Measurements from ENCODE around the gene FAM89B. TPM values are rescaled to one million over a fixed set of nuclear protein-coding genes. Genes with fewer than 3 reads are reported as not detected.

Gene FAM89B
- polyA plus RNA-seq, 3 donors: 51.3 to 139 (median 70.8) TPM

DNA sequence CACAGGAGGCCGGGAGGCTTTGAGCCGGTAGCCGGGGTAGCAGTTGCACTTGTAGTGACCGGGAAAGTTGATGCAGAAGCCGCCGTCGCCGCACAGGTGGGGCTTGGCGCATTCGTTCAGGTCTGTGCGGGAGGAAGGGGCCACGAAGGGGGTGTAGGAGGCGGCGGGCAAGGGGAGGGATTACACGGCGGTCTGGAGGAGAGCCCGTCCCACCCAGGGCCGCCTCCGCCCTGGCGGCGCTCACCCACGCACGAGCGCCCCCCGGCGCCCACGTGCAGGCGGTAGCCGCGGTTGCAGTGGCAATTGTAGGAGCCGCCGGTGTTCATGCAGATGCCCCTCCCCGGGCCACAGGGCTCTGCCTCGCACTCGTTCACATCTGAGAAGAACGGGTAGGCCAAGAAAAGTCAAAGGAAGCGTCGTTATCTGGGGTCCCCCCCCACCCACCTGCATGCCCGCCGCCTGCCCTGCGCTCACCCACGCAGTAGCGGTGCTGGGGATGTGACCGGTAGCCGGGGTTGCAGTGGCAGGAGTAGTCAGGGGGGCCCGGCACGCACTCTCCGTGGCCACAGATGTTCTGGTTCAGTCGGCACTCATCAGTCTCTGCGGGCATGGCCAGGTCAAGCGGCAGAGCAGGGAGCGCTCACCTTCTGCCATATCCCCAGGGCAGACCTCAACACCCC lies 24.8 kb upstream of the FAM89B start:
- intact Hi-C loops (cut with micrococcal nuclease): loop anchor here in 1 of 2 donors (10.0 kb wide), 1 partner anchor 67 kb away; the partner anchor contains the start of genes MAP3K11 and PCNX3
- Histone ChIP-seq H4K20me1 (ENCODE audit: insufficient read depth, low read length) (no peaks in the 10 kb centered on the region), H3K4me3 (replicated peaks in 1 of 3; ENCODE audit: low read depth in 2 of 3, low read length in 3 of 3) (no peak overlapping the region), H3K79me2 (ENCODE audit: insufficient read depth, low read length) (no peaks in the 10 kb centered on the region), H3K27me3 (ENCODE audit: control insufficient read depth in 2 of 2, insufficient read depth in 2 of 2, low read length in 2 of 2) (no peaks in the 10 kb centered on the region), H3K27ac (ENCODE audit: low read depth in 1 of 2, low read length in 2 of 2) (no peak overlapping the region), H2AFZ (ENCODE audit: insufficient read depth, low read depth, low read length, poor library complexity, severe bottlenecking) (no peak overlapping the region), H3K4me2 (replicated peaks; ENCODE audit: extremely low read depth, low read length, poor library complexity, severe bottlenecking) (peak overlapping the region; percentile 91), H3K9ac (ENCODE audit: insufficient read depth, low read length, poor library complexity, severe bottlenecking) (no peak overlapping the region), H3K36me3 (replicated peaks in 1 of 2; ENCODE audit: control insufficient read depth in 1 of 2, insufficient read depth in 2 of 2, low read length in 2 of 2) (no peaks in the 10 kb centered on the region), H3K4me1 (ENCODE audit: control insufficient read depth in 1 of 2, insufficient read depth in 2 of 2, low read length in 2 of 2) (peaks cover 13 to 23% of the 10 kb centered on the region in 2 donors), H3K9me3 (replicated peaks in 1 of 2; ENCODE audit: control insufficient read depth in 1 of 2, insufficient read depth in 1 of 2, low read length in 2 of 2) (no peaks in the 10 kb centered on the region)
- Mint-ChIP-seq H3K4me1 (peaks cover 34% of the 10 kb centered on the region), H3K9me3 (peaks cover 0 to 2% (median 0%) of the 10 kb centered on the region in 7 donors), H3K36me3 (no peaks in the 10 kb centered on the region), H3K27me3 (ENCODE audit: low read depth in 3 of 3) (peaks cover 17 to 18% (median 18%) of the 10 kb centered on the region in 3 donors), H3K4me3 (no peak overlapping the region), H3K27ac (no peak overlapping the region)
- no peak for DNase-seq
- WGBS (ENCODE audit: insufficient coverage): 84% methylated on average over 46 of the region's 52 CpGs
- TF ChIP-seq, protein P1, sequence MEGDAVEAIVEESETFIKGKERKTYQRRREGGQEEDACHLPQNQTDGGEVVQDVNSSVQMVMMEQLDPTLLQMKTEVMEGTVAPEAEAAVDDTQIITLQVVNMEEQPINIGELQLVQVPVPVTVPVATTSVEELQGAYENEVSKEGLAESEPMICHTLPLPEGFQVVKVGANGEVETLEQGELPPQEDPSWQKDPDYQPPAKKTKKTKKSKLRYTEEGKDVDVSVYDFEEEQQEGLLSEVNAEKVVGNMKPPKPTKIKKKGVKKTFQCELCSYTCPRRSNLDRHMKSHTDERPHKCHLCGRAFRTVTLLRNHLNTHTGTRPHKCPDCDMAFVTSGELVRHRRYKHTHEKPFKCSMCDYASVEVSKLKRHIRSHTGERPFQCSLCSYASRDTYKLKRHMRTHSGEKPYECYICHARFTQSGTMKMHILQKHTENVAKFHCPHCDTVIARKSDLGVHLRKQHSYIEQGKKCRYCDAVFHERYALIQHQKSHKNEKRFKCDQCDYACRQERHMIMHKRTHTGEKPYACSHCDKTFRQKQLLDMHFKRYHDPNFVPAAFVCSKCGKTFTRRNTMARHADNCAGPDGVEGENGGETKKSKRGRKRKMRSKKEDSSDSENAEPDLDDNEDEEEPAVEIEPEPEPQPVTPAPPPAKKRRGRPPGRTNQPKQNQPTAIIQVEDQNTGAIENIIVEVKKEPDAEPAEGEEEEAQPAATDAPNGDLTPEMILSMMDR (IDR thresholded peaks at IDR 0.05): no peak

DNA sequence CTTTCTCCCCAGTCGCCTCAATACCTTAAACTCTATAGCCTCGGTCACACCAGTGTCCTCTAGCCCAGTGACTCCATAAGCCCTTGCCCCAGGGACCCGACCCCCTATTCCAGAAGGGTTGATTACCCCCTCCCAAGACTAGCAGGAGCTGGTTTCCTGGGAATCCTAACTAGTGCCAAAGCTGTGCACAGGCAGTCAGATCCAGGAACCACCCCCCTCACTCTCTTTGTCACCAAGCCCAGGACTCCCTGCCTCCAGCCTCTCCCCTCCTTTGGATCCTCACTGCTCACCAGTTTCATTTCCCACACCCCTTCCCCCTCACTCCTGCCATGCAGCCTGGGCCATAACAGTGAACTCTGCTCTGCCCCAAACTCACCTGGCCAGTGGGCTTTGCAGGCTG lies 23.9 kb upstream of the FAM89B start:
- TF ChIP-seq, protein P1 (IDR thresholded peaks at IDR 0.05): no peak
- Histone ChIP-seq H3K27me3 (ENCODE audit: control insufficient read depth in 2 of 2, insufficient read depth in 2 of 2, low read length in 2 of 2) (no peaks in the 10 kb centered on the region), H3K79me2 (ENCODE audit: insufficient read depth, low read length) (no peaks in the 10 kb centered on the region), H4K20me1 (ENCODE audit: insufficient read depth, low read length) (no peaks in the 10 kb centered on the region), H3K4me1 (ENCODE audit: control insufficient read depth in 1 of 2, insufficient read depth in 2 of 2, low read length in 2 of 2) (peaks cover 19 to 29% of the 10 kb centered on the region in 2 donors), H3K4me3 (replicated peaks in 1 of 3; ENCODE audit: low read depth in 2 of 3, low read length in 3 of 3) (no peak overlapping the region), H3K9me3 (replicated peaks in 1 of 2; ENCODE audit: control insufficient read depth in 1 of 2, insufficient read depth in 1 of 2, low read length in 2 of 2) (no peaks in the 10 kb centered on the region), H3K4me2 (replicated peaks; ENCODE audit: extremely low read depth, low read length, poor library complexity, severe bottlenecking) (no peak overlapping the region), H3K27ac (ENCODE audit: low read depth in 1 of 2, low read length in 2 of 2) (no peak overlapping the region), H2AFZ (ENCODE audit: insufficient read depth, low read depth, low read length, poor library complexity, severe bottlenecking) (no peak overlapping the region), H3K36me3 (replicated peaks in 1 of 2; ENCODE audit: control insufficient read depth in 1 of 2, insufficient read depth in 2 of 2, low read length in 2 of 2) (no peaks in the 10 kb centered on the region), H3K9ac (ENCODE audit: insufficient read depth, low read length, poor library complexity, severe bottlenecking) (no peak overlapping the region)
- intact Hi-C loops (cut with micrococcal nuclease): loop anchor here in 1 of 2 donors (10.0 kb wide), 1 partner anchor 66 kb away; the partner anchor contains the start of genes MAP3K11 and PCNX3
- H3K27ac Mint-ChIP-seq: no peak overlapping the region
- DNase-seq: no peak
- whole genome bisulfite sequencing (ENCODE audit: insufficient coverage): 93% methylated on average over 3 of the region's 3 CpGs
- peaks cover 39% of the 10 kb centered on the region for H3K4me1 Mint-ChIP-seq
- no peaks in the 10 kb centered on the region for H3K36me3 Mint-ChIP-seq
- H3K4me3 Mint-ChIP-seq: no peak overlapping the region
- H3K27me3 Mint-ChIP-seq (ENCODE audit: low read depth in 3 of 3): peaks cover 15 to 18% (median 16%) of the 10 kb centered on the region in 3 donors
- peaks cover 0 to 2% (median 0%) of the 10 kb centered on the region in 7 donors for H3K9me3 Mint-ChIP-seq
